Pancreas (tissue), 10 donors: ENCODE measurements around the gene SLC7A11. TPM values are rescaled to one million over a fixed set of nuclear protein-coding genes. Genes with fewer than 3 reads are reported as not detected.
A peak's percentile ranks its signal among the peaks of the same experiment; 100 is the strongest.

Source experiments
- ATAC-seq, 4 donors: fragments of 200-7000 bp; cut with Tn5 transposase; one replicate each; pipeline versions ENCODE4 v1.8.0 to v1.9.1; 2020; ENCODE audit warnings: mild to moderate bottlenecking in 4 of 4, moderate library complexity in 4 of 4
- DNase-seq, 6 donors: peaks; one replicate each; pipeline ENCODE4 v3.0.0-alpha.2; 2020
- FAIRE-seq: peaks from 2 replicates; lab custom pipeline; 2012; peaks lifted over from hg19 to GRCh38; lab: Jason Lieb, UNC
- H3K27ac ChIP-seq, 4 donors: fragments of 200-600 bp; sonication (generic); 1 replicate in 3 of 4; 2 replicates in 1 of 4; pipeline versions ENCODE4 v1.5.0 to v1.8.0; 2020
- H3K27me3 ChIP-seq, 4 donors: fragments of 200-600 bp; one replicate each; pipeline ENCODE4 v1.8.0; 2021
- H3K36me3 ChIP-seq, 3 donors: fragments of 200-600 bp; sonication (generic) in 1 of 3; one replicate each; pipeline versions ENCODE4 v1.5.0 to v1.8.0; 2020 to 2021
- H3K4me1 ChIP-seq, 3 donors: fragments of 200-600 bp; one replicate each; pipeline ENCODE4 v1.8.0; 2021
- H3K4me3 ChIP-seq, 4 donors: fragments of 200-600 bp; sonication (generic) in 2 of 4; one replicate each; pipeline versions ENCODE4 v1.5.0 to v1.8.0; 2020 to 2021
- H3K9me3 ChIP-seq, 4 donors: fragments of 200-600 bp; one replicate each; pipeline ENCODE4 v1.8.0; 2021
- CTCF ChIP-seq, 4 donors: fragments of 200-600 bp; sonication (generic) in 3 of 4; IDR thresholded peaks; one replicate each; pipeline versions ENCODE4 v1.5.0 to v1.8.0; 2021; ENCODE audit warnings: antibody characterized with exemption in 4 of 4
- WGBS, 2 donors: extraction: QIAGEN DNeasy Blood & Tissue Kit; methylation state at CpG; one replicate each; pipeline ENCODE4 v1.1.7; 2013; 5-methylcytosine and 5-hydroxymethylcytosine counted together
- intact Hi-C, 3 donors: fragments of 100-400 bp; cut with DNase I; formaldehyde crosslinking; loops; one replicate each; pipeline versions ENCODE4 v1.11.1 to v1.14.2; 2022
- polyA plus RNA-seq, 2 donors: library from polyadenylated mRNA; stranded (reverse); fragments of 200-250 nt; gene quantifications; one replicate each; pipeline ENCODE4 v1.2.3, GENCODE V29; 2013
- total RNA-seq, 6 donors: library from RNA; stranded (reverse); fragmentation: NEBNext Ultra II Directional in 4 of 6; extraction: Animal tissue kit (Norgen Biotek cat#: 25700) in 4 of 6; gene quantifications; one replicate each; pipeline versions ENCODE4 v1.2.1 to v1.2.4, GENCODE V29; 2021 to 2023
- donor health status: healthy with polysubstance abuse.
- donor health status: DM: no; HTN: no; CAD: no; lungs with moderate emphysema.
- donor health status: DM: no; HTN: no; CAD: no.
- donor health status: control.
- donor health status: control.
- donor health status: Bipolar disorder and iron deficiency.
- donor health status: DM: yes; HTN: yes; CAD: no.
- donor health status: DM: no; HTN: no; CAD: no.
- donor health status: DM: no; HTN: no; CAD: no.
- donor health status: DM: yes; HTN: yes; CAD: no.

Gene SLC7A11
- total and polyA plus RNA-seq, 8 donors = 0.42 to 9.1 (median 1.3) TPM

- DNase-seq (no peak), ATAC-seq (no peak), FAIRE-seq (no peak)
- Histone ChIP-seq H3K4me1 (no peaks in the 10 kb centered on the region), H3K27me3 (no peaks in the 10 kb centered on the region), H3K27ac (no peak overlapping the region), H3K36me3 (no peaks in the 10 kb centered on the region), H3K9me3 (no peaks in the 10 kb centered on the region), H3K4me3 (no peak overlapping the region)
- WGBS, 2 donors = 87 to 89% methylated on average over 2 of the region's 2 CpGs
- intact Hi-C loops = no loop called here
- TF ChIP-seq CTCF (IDR thresholded peaks at IDR 0.05) = no peak
Observed at GRCh38 chr4:138248058-138248457, 5.9 kb upstream of the SLC7A11 start.

- no peaks in the 10 kb centered on the region for H3K36me3 ChIP-seq
- FAIRE-seq = no peak
- 91 to 94% methylated on average over 3 of the region's 3 CpGs for WGBS, 2 donors
- H3K4me3 ChIP-seq = no peak overlapping the region
- H3K27me3 ChIP-seq = no peaks in the 10 kb centered on the region
- ATAC-seq = no peak
- intact Hi-C loops = no loop called here
- no peak for DNase-seq
- H3K9me3 ChIP-seq = no peaks in the 10 kb centered on the region
- H3K4me1 ChIP-seq = peaks cover 0 to 4% (median 0%) of the 10 kb centered on the region in 3 donors
- H3K27ac ChIP-seq = no peak overlapping the region
- TF ChIP-seq CTCF (IDR thresholded peaks at IDR 0.05) = no peak
Observed at GRCh38 chr4:138247643-138248042, 5.5 kb upstream of the SLC7A11 start.

- intact Hi-C loops = no loop called here
- Histone ChIP-seq H3K4me1 (peaks cover 0 to 12% (median 0%) of the 10 kb centered on the region in 3 donors), H3K9me3 (no peaks in the 10 kb centered on the region), H3K36me3 (no peaks in the 10 kb centered on the region), H3K4me3 (no peak overlapping the region), H3K27me3 (no peaks in the 10 kb centered on the region), H3K27ac (no peak overlapping the region)
- no peak for TF ChIP-seq CTCF (IDR thresholded peaks at IDR 0.05)
- 90 to 99% methylated on average over 3 of the region's 3 CpGs for WGBS, 2 donors
- DNase-seq (no peak), FAIRE-seq (no peak), ATAC-seq (no peak)
Observed at GRCh38 chr4:138243369-138243768, 1.2 kb upstream of the SLC7A11 start.

- Histone ChIP-seq H3K27ac (peak overlapping the region; percentile 29 to 89 (median 74)), H3K9me3 (no peaks in the 10 kb centered on the region), H3K27me3 (no peaks in the 10 kb centered on the region), H3K36me3 (no peaks in the 10 kb centered on the region), H3K4me3 (peak overlapping the region in 2 of 4 donors; percentile 17 to 44), H3K4me1 (peaks cover 0 to 12% (median 0%) of the 10 kb centered on the region in 3 donors)
- FAIRE-seq = no peak
- intact Hi-C loops = no loop called here
- no peak for TF ChIP-seq CTCF (IDR thresholded peaks at IDR 0.05)
- WGBS, 2 donors = 28 to 50% methylated on average over 1 of the region's 1 CpG
- ATAC-seq = no peak
- no peak for DNase-seq
Observed at GRCh38 chr4:138242834-138243156, 646 bp upstream of the SLC7A11 start.

- Histone ChIP-seq H3K4me3 (peak overlapping the region; percentile 15 to 45 (median 33)), H3K9me3 (no peaks in the 10 kb centered on the region), H3K4me1 (peaks cover 0 to 12% (median 0%) of the 10 kb centered on the region in 3 donors), H3K27me3 (no peaks in the 10 kb centered on the region), H3K27ac (peak overlapping the region; percentile 70 to 89 (median 78)), H3K36me3 (no peaks in the 10 kb centered on the region)
- FAIRE-seq (no peak), ATAC-seq (peak; percentile 51 to 59 (median 55)), DNase-seq (peak; percentile 28 to 62 (median 42))
- WGBS, 2 donors = 41 to 43% methylated on average over 13 of the region's 13 CpGs
- intact Hi-C loops = no loop called here
- no peak for TF ChIP-seq CTCF (IDR thresholded peaks at IDR 0.05)
Observed at GRCh38 chr4:138241281-138242075, 671 bp downstream of the SLC7A11 start.
